ENCODE data around the gene UBE2E2.
"Not testable (repeated sequence)": the region's sequence is repeated elsewhere in the genome, so short reads cannot be mapped to it uniquely, and the experiment has no call there.

The UBE2E2 gene

GRCh38 chr3:23607184-23607847, 404.2 kb downstream of the UBE2E2 start:
- DNase-seq (ENCODE audit: low read depth in 2 of 3, low spot score in 1 of 3): no peak

GRCh38 chr3:23608650-23609049, 405.5 kb downstream of the UBE2E2 start:
- no peak for DNase-seq (ENCODE audit: low read depth in 2 of 3, low spot score in 1 of 3)

GRCh38 chr3:23611737-23612295, 408.7 kb downstream of the UBE2E2 start:
- DNase-seq (ENCODE audit: low read depth in 2 of 3, low spot score in 1 of 3): no peak

GRCh38 chr3:23612296-23612891, 409.3 kb downstream of the UBE2E2 start:
- DNase-seq (ENCODE audit: low read depth in 2 of 3, low spot score in 1 of 3): no peak

GRCh38 chr3:23615068-23615467, 411.9 kb downstream of the UBE2E2 start:
- no peak for DNase-seq (ENCODE audit: low read depth in 2 of 3, low spot score in 1 of 3)

- DNase-seq (ENCODE audit: low read depth in 2 of 3, low spot score in 1 of 3): not testable (repeated sequence)
Observed at GRCh38 chr3:23618475-23618874, 415.3 kb downstream of the UBE2E2 start.

GRCh38 chr3:23619705-23620637, 416.8 kb downstream of the UBE2E2 start:
- DNase-seq (ENCODE audit: low read depth in 2 of 3, low spot score in 1 of 3): no peak

GRCh38 chr3:23620638-23621015, 417.5 kb downstream of the UBE2E2 start:
- no peak for DNase-seq (ENCODE audit: low read depth in 2 of 3, low spot score in 1 of 3)

GRCh38 chr3:23623844-23624243, 420.7 kb downstream of the UBE2E2 start:
- DNase-seq (ENCODE audit: low read depth in 2 of 3, low spot score in 1 of 3): no peak

- no peak for DNase-seq (ENCODE audit: low read depth in 2 of 3, low spot score in 1 of 3)
Observed at GRCh38 chr3:23624305-23624704, 421.2 kb downstream of the UBE2E2 start.

GRCh38 chr3:23626442-23626841, 423.3 kb downstream of the UBE2E2 start:
- no peak for DNase-seq (ENCODE audit: low read depth in 2 of 3, low spot score in 1 of 3)

- DNase-seq (ENCODE audit: low read depth in 2 of 3, low spot score in 1 of 3): no peak
Observed at GRCh38 chr3:23629181-23629894, 426.2 kb downstream of the UBE2E2 start.

- DNase-seq (ENCODE audit: low read depth in 2 of 3, low spot score in 1 of 3): no peak
Observed at GRCh38 chr3:23633261-23633960, 430.3 kb downstream of the UBE2E2 start.

- no peak for DNase-seq (ENCODE audit: low read depth in 2 of 3, low spot score in 1 of 3)
Observed at GRCh38 chr3:23637339-23637738, 434.2 kb downstream of the UBE2E2 start.

GRCh38 chr3:23640471-23641146, 437.5 kb downstream of the UBE2E2 start:
- no peak for DNase-seq (ENCODE audit: low read depth in 2 of 3, low spot score in 1 of 3)

Data from stimulated activated CD4-positive, alpha-beta T cell treated with anti-CD3 and anti-CD28 coated beads, Interleukin-12 subunit alpha, Interleukin-12 subunit beta, amount 100 ng/mL, for 48 hours (primary cell).